Activated T-cell treated with anti-CD3 and anti-CD28 coated beads, Interleukin-2, amount 50 U/mL, for 48 hours (primary cell): Measurements from ENCODE around the gene TSG101.

Source experiments
- DNase-seq, 2 experiments: peaks; one replicate each; pipeline ENCODE4 v3.0.0-alpha.2; 2020

TSG101 gene

GRCh38 chr11:18526521-18527296, at the start of gene TSG101:
TSS of gene TSG101 (minus strand) at chr11:18526942. CDS start at chr11:18526816, 126 bp downstream.
- DNase-seq = peak; percentile 95 to 97

- no peak for DNase-seq
These were observed 48.6 kb upstream of the TSG101 start for GRCh38 chr11:18575361-18575760.

GRCh38 chr11:18567081-18567480, 40.3 kb upstream of the TSG101 start:
- DNase-seq = no peak

- DNase-seq = no peak
These were observed 39.7 kb upstream of the TSG101 start for GRCh38 chr11:18566406-18566805.

- no peak for DNase-seq
These were observed 37.4 kb upstream of the TSG101 start for GRCh38 chr11:18564149-18564548.

GRCh38 chr11:18563090-18563730, 36.5 kb upstream of the TSG101 start:
- DNase-seq = no peak

GRCh38 chr11:18548001-18548400, 21.3 kb upstream of the TSG101 start:
- DNase-seq = no peak

- no peak for DNase-seq
These were observed 13.7 kb upstream of the TSG101 start for GRCh38 chr11:18540207-18541009.

GRCh38 chr11:18536209-18536608, 9.5 kb upstream of the TSG101 start:
- DNase-seq = no peak

GRCh38 chr11:18534245-18534644, 7.5 kb upstream of the TSG101 start:
- no peak for DNase-seq

GRCh38 chr11:18533365-18533764, 6.6 kb upstream of the TSG101 start:
- no peak for DNase-seq

- DNase-seq = no peak
These were observed 770 bp upstream of the TSG101 start for GRCh38 chr11:18527512-18527911.

GRCh38 chr11:18526130-18526520, 617 bp downstream of the TSG101 start:
- no peak for DNase-seq

GRCh38 chr11:18524248-18524647, 2.5 kb downstream of the TSG101 start:
- DNase-seq = no peak

- no peak for DNase-seq
These were observed 3.7 kb downstream of the TSG101 start for GRCh38 chr11:18523084-18523483.

GRCh38 chr11:18522388-18522787, 4.4 kb downstream of the TSG101 start:
- DNase-seq = no peak

- DNase-seq = no peak
These were observed 5.6 kb downstream of the TSG101 start for GRCh38 chr11:18521122-18521521.

GRCh38 chr11:18502352-18502751, 24.4 kb downstream of the TSG101 start:
- no peak for DNase-seq

GRCh38 chr11:18501629-18502028, 25.1 kb downstream of the TSG101 start:
- no peak for DNase-seq

GRCh38 chr11:18498039-18498438, 28.7 kb downstream of the TSG101 start:
- no peak for DNase-seq

- no peak for DNase-seq
These were observed 31.0 kb downstream of the TSG101 start for GRCh38 chr11:18495703-18496102.

- no peak for DNase-seq
These were observed 31.5 kb downstream of the TSG101 start for GRCh38 chr11:18495271-18495670.

- no peak for DNase-seq
These were observed 33.4 kb downstream of the TSG101 start for GRCh38 chr11:18493310-18493709.

GRCh38 chr11:18492888-18493287, 33.9 kb downstream of the TSG101 start:
- DNase-seq = no peak
